Measurements from ENCODE around the gene SGCD. TPM values are rescaled to one million over a fixed set of nuclear protein-coding genes. Genes with fewer than 3 reads are reported as not detected.

Gene SGCD
- total RNA-seq, 1 experiment from 2014 or later = not detected

DNA sequence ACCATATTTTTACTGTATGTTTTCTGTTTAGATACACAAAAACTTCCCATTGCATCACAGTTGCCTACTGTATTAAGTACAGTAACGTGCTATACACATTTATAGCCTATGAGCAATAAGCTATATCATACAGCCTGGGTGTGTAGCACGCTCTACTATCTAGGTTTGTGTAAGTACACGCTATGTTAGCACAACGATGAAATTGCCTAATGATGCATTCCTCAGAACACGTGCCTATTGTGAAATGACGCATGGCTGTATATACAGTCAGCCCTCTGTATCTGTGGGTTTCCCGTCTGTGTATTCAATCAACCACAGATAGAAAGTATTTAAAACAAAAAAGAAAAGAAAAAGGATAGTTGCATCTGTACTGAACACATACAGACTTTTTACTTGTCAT, 64.2 kb downstream of the SGCD start:
- peaks cover 0 to 4% of the 10 kb centered on the region in 2 experiments; a peak in 2 of 4 replicates for H3K9me3 ChIP-seq (ENCODE audit: control insufficient read depth in 1 of 2, insufficient read depth in 1 of 2, low read depth in 1 of 2, low read length in 2 of 2)
- ATAC-seq = no peak
- H3K36me3 ChIP-seq (ENCODE audit: control insufficient read depth in 1 of 2, insufficient read depth in 2 of 2, low read length in 2 of 2) = no peaks in the 10 kb centered on the region
- no peaks in the 10 kb centered on the region for H3K4me1 ChIP-seq (ENCODE audit: control insufficient read depth in 1 of 2, insufficient read depth in 2 of 2, low read length in 2 of 2)
- RAD21 ChIA-PET (ENCODE audit: low non-redundant PET in 1 of 2, low total read pairs in 2 of 2, uncharacterized antibody in 2 of 2, unreplicated experiment in 2 of 2) = no interaction called here
- no peaks in the 10 kb centered on the region for H3K27me3 ChIP-seq (ENCODE audit: insufficient read depth, low read length)
- H3K4me2 ChIP-seq (ENCODE audit: low read length) = no peak overlapping the region
- H3K79me2 ChIP-seq (ENCODE audit: insufficient read depth, low read length) = no peaks in the 10 kb centered on the region
- no peak overlapping the region for H3K9ac ChIP-seq (ENCODE audit: low read length)
- BruUV-seq (replicated peaks) = no TSS peak
- no peak for DNase-seq (ENCODE audit: low read depth, low spot score)
- H3K9me2 ChIP-seq (ENCODE audit: insufficient read depth) = no peaks in the 10 kb centered on the region
- POLR2A ChIA-PET = no interaction called here
- H3K4me3 ChIP-seq (replicated peaks in 1 of 2; ENCODE audit: low read depth in 1 of 2, low read length in 2 of 2) = no peak overlapping the region
- intact Hi-C loops (cut with micrococcal nuclease) = no loop called here
- H4K20me1 ChIP-seq (ENCODE audit: insufficient read depth) = no peaks in the 10 kb centered on the region
- TF ChIP-seq, protein P1, sequence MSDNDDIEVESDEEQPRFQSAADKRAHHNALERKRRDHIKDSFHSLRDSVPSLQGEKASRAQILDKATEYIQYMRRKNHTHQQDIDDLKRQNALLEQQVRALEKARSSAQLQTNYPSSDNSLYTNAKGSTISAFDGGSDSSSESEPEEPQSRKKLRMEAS (IDR thresholded peaks at IDR 0.05) = no peak
- no peak for TF ChIP-seq SRF (IDR thresholded peaks at IDR 0.05; ENCODE audit: low read depth)
- no peak for TF ChIP-seq YY1 (IDR thresholded peaks at IDR 0.05; ENCODE audit: extremely low read depth, insufficient replicate concordance, low read depth, low read length)
- no peak for TF ChIP-seq SIN3A (IDR thresholded peaks at IDR 0.05; ENCODE audit: low read depth)
- TF ChIP-seq EZH2phosphoT487 (IDR thresholded peaks at IDR 0.05; ENCODE audit: borderline replicate concordance) = no peak
- no peak for TF ChIP-seq RAD21 (IDR thresholded peaks at IDR 0.05; ENCODE audit: low read depth)
- no peak for TF ChIP-seq TCF7L2 (IDR thresholded peaks at IDR 0.05; ENCODE audit: borderline replicate concordance, extremely low read depth, insufficient read depth, insufficient read length)
- no peak for TF ChIP-seq POLR2AphosphoS5 (IDR thresholded peaks at IDR 0.05; ENCODE audit: low read depth, low read length)
- TF ChIP-seq, protein P2, sequence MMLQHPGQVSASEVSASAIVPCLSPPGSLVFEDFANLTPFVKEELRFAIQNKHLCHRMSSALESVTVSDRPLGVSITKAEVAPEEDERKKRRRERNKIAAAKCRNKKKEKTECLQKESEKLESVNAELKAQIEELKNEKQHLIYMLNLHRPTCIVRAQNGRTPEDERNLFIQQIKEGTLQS (IDR thresholded peaks at IDR 0.05) = no peak
- TF ChIP-seq EGR1 (IDR thresholded peaks at IDR 0.05; ENCODE audit: low read depth) = no peak
- no peak overlapping the region for H2AFZ ChIP-seq (ENCODE audit: low read depth, low read length, poor library complexity, severe bottlenecking)
- CTCF ChIA-PET = no interaction called here
- H3K27ac ChIP-seq (ENCODE audit: low read depth, low read length) = no peak overlapping the region

GRCh38 chr5:156393980-156394379, 67.0 kb downstream of the SGCD start:
- no peak for TF ChIP-seq ELF1 (IDR thresholded peaks at IDR 0.05; ENCODE audit: borderline replicate concordance, low read depth)
- intact Hi-C loops (cut with micrococcal nuclease) = loop anchor here (1.0 kb wide), 1 partner anchor 27 kb away; no protein-coding TSS in a partner anchor
- ChIA-PET POLR2A (no interaction called here), CTCF (no interaction called here), RAD21 (ENCODE audit: low non-redundant PET in 1 of 2, low total read pairs in 2 of 2, uncharacterized antibody in 2 of 2, unreplicated experiment in 2 of 2) (no interaction called here)
- no peak for DNase-seq (ENCODE audit: low read depth, low spot score)
- no peaks in the 10 kb centered on the region for H4K20me1 ChIP-seq (ENCODE audit: insufficient read depth)
- no peaks in the 10 kb centered on the region for H3K4me1 ChIP-seq (ENCODE audit: control insufficient read depth in 1 of 2, insufficient read depth in 2 of 2, low read length in 2 of 2)
- H3K9me2 ChIP-seq (ENCODE audit: insufficient read depth) = no peaks in the 10 kb centered on the region
- no peaks in the 10 kb centered on the region for H3K27me3 ChIP-seq (ENCODE audit: insufficient read depth, low read length)
- ATAC-seq = no peak
- H3K9me3 ChIP-seq (ENCODE audit: control insufficient read depth in 1 of 2, insufficient read depth in 1 of 2, low read depth in 1 of 2, low read length in 2 of 2) = peaks cover 0 to 4% of the 10 kb centered on the region in 2 experiments; a peak in 2 of 4 replicates
- H3K27ac ChIP-seq (ENCODE audit: low read depth, low read length) = no peak overlapping the region
- no peak overlapping the region for H3K4me3 ChIP-seq (replicated peaks in 1 of 2; ENCODE audit: low read depth in 1 of 2, low read length in 2 of 2)
- BruUV-seq (replicated peaks) = no TSS peak
- H3K9ac ChIP-seq (ENCODE audit: low read length) = no peak overlapping the region
- no peak overlapping the region for H2AFZ ChIP-seq (ENCODE audit: low read depth, low read length, poor library complexity, severe bottlenecking)
- H3K36me3 ChIP-seq (ENCODE audit: control insufficient read depth in 1 of 2, insufficient read depth in 2 of 2, low read length in 2 of 2) = no peaks in the 10 kb centered on the region
- no peaks in the 10 kb centered on the region for H3K79me2 ChIP-seq (ENCODE audit: insufficient read depth, low read length)
- no peak overlapping the region for H3K4me2 ChIP-seq (ENCODE audit: low read length)

All from HCT116 (cell line).